GM06990 (cell line): ENCODE data around the gene HORMAD2.

ENCODE experiments used
- DNase-seq: peaks from one replicate; pipeline ENCODE4 v3.0.0-alpha.2; 2011; ENCODE audit not compliant: insufficient read length; ENCODE audit errors: extremely low read depth
- H3K27me3 ChIP-seq: replicated peaks from 2 replicates; pipeline ENCODE4 v1.6.0; 2011; ENCODE audit warnings: low read length; ENCODE audit not compliant: control insufficient read depth, insufficient read depth
- H3K36me3 ChIP-seq: 2 replicates; pipeline ENCODE4 v1.5.1; 2011; ENCODE audit warnings: low read length; ENCODE audit not compliant: control insufficient read depth, insufficient read depth
- H3K4me3 ChIP-seq: replicated peaks from 2 replicates; pipeline ENCODE4 v1.5.1; 2011; ENCODE audit warnings: low read depth, mild to moderate bottlenecking, control low read depth, low read length
- TF ChIP-seq, protein P1 (sequence below): IDR thresholded peaks from 2 replicates; pipeline ENCODE4 v1.5.1; 2011; ENCODE audit warnings: low read length, control low read depth, mild to moderate bottlenecking, inconsistent platforms; ENCODE audit not compliant: insufficient read depth, poor library complexity, severe bottlenecking

Gene HORMAD2

GRCh38 chr22:30036656-30037055 is 43.6 kb upstream of the HORMAD2 start:
- no peak for DNase-seq
- Histone ChIP-seq H3K4me3 (no peak overlapping the region), H3K27me3 (no peaks in the 10 kb centered on the region), H3K36me3 (no peaks in the 10 kb centered on the region)
- TF ChIP-seq, protein P1, sequence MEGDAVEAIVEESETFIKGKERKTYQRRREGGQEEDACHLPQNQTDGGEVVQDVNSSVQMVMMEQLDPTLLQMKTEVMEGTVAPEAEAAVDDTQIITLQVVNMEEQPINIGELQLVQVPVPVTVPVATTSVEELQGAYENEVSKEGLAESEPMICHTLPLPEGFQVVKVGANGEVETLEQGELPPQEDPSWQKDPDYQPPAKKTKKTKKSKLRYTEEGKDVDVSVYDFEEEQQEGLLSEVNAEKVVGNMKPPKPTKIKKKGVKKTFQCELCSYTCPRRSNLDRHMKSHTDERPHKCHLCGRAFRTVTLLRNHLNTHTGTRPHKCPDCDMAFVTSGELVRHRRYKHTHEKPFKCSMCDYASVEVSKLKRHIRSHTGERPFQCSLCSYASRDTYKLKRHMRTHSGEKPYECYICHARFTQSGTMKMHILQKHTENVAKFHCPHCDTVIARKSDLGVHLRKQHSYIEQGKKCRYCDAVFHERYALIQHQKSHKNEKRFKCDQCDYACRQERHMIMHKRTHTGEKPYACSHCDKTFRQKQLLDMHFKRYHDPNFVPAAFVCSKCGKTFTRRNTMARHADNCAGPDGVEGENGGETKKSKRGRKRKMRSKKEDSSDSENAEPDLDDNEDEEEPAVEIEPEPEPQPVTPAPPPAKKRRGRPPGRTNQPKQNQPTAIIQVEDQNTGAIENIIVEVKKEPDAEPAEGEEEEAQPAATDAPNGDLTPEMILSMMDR, result no peak

- Histone ChIP-seq H3K36me3 (no peaks in the 10 kb centered on the region), H3K4me3 (no peak overlapping the region), H3K27me3 (no peaks in the 10 kb centered on the region)
- DNase-seq, result no peak
- TF ChIP-seq, protein P1, result no peak
These were observed 42.0 kb upstream of the HORMAD2 start for GRCh38 chr22:30038219-30038618.

GRCh38 chr22:30040499-30041260 is 39.6 kb upstream of the HORMAD2 start:
- TF ChIP-seq, protein P1, result no peak
- no peak for DNase-seq
- Histone ChIP-seq H3K4me3 (no peak overlapping the region), H3K27me3 (no peaks in the 10 kb centered on the region), H3K36me3 (no peaks in the 10 kb centered on the region)

DNA sequence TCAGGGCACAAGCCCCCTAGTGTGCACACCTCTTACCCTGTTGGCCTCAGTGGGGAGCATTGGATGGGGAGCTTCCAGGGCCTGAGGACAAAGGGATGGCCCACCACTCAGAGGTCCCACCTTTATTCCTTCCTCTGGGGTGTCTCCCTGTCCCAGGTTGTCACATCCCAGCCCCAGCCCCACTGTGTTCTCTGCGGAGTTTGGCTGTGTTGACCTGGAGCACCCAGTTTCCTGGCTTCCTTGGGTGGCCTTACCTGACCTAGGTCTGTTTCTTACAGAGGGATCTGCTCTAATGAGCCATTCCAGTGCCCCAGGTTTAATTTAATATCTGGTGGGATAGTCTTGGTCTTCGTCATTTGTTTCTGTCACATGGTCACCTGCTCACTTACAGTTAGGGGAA is 38.8 kb upstream of the HORMAD2 start:
- no peaks in the 10 kb centered on the region for H3K36me3 ChIP-seq
- no peak for DNase-seq
- H3K4me3 ChIP-seq, result no peak overlapping the region
- TF ChIP-seq, protein P1, result no peak
- H3K27me3 ChIP-seq, result no peaks in the 10 kb centered on the region

DNA sequence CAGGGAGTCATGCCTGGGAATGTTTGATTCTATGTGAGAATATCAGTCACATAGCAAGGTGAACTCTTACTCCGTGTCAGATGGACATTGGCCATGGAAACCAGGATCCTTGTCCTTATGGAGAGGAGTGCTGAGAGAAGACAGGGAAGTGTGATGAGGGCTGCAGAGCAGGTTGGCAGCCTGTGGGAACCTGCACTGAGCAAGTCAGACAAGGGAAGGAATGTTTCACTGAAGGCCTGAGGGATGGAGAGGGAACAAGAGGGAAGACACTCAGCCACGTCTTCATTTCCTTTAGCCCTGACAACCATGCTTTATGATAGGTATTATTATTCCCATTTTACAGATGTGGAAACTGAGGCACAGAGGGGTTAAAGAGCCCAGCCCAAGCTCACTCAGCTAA is 38.4 kb upstream of the HORMAD2 start:
- TF ChIP-seq, protein P1, result no peak
- H3K36me3 ChIP-seq, result no peaks in the 10 kb centered on the region
- DNase-seq, result no peak

More for the DNA sequence above, 38.4 kb upstream of the HORMAD2 start:
- H3K4me3 ChIP-seq, result no peak overlapping the region
- no peaks in the 10 kb centered on the region for H3K27me3 ChIP-seq
